PC-3 (cell line): Measurements from ENCODE around the gene C19orf25. TPM values are rescaled to one million over a fixed set of nuclear protein-coding genes. Genes with fewer than 3 reads are reported as not detected.

Experiments used
- ATAC-seq: fragments of 200-7000 bp; cut with Tn5 transposase; 2 replicates; pipeline ENCODE4 v1.9.1; 2020; ENCODE audit warnings: mild to moderate bottlenecking, moderate library complexity
- BruUV-seq: library from RNA; stranded (reverse); fragments of 400-500 nt; replicated peaks from 2 replicates; lab custom pipeline; 2021; lab: Mats Ljungman, UMichigan
- CTCF ChIA-PET: fragments of 300-600 bp; sonication (Branson Sonifier 250); formaldehyde crosslinking; loops from one replicate; lab custom pipeline; 2022; ENCODE audit warnings: antibody characterized with exemption; lab: Charles Lee
- POLR2A ChIA-PET: fragments of 300-600 bp; sonication (Branson Sonifier 250); formaldehyde crosslinking; loops from one replicate; lab custom pipeline; 2022; ENCODE audit warnings: antibody characterized with exemption; ENCODE audit not compliant: unreplicated experiment; lab: Charles Lee
- DNase-seq: peaks from one replicate; pipeline ENCODE4 v3.0.0-alpha.2; 2015
- H2AFZ ChIP-seq: fragments of 300-600 bp; sonication (generic); 2 replicates; pipeline ENCODE4 v1.6.0; 2016; ENCODE audit warnings: antibody characterized with exemption, low read length
- H3F3A ChIP-seq: fragments of 300-600 bp; sonication (generic); one replicate; pipeline ENCODE4 v1.6.0; 2017; ENCODE audit warnings: antibody characterized with exemption, low read length, control low read depth, mild to moderate bottlenecking; ENCODE audit not compliant: unreplicated experiment
- H3K27ac ChIP-seq: fragments of 300-600 bp; sonication (generic); 2 replicates; pipeline ENCODE4 v1.5.1; 2016; ENCODE audit warnings: mild to moderate bottlenecking, low read length
- H3K27me3 ChIP-seq: fragments of 300-600 bp; sonication (generic); 2 replicates; pipeline ENCODE4 v1.6.1; 2016; ENCODE audit warnings: low read length, mixed read lengths
- H3K36me3 ChIP-seq: fragments of 300-600 bp; sonication (generic); 2 replicates; pipeline ENCODE4 v1.6.1; 2016; ENCODE audit warnings: low read depth, mixed run types, low read length, mixed read lengths
- H3K4me1 ChIP-seq: fragments of 300-600 bp; sonication (generic); 2 replicates; pipeline ENCODE4 v1.5.1; 2016; ENCODE audit warnings: low read length; ENCODE audit not compliant: insufficient read depth
- H3K4me2 ChIP-seq: fragments of 300-600 bp; sonication (generic); 2 replicates; pipeline ENCODE4 v1.6.0; 2016; ENCODE audit warnings: low read length
- H3K4me3 ChIP-seq: fragments of 300-600 bp; sonication (generic); 2 replicates; pipeline ENCODE4 v1.5.1; 2016; ENCODE audit warnings: mild to moderate bottlenecking, low read length, mixed read lengths
- H3K79me2 ChIP-seq: fragments of 300-600 bp; sonication (generic); 2 replicates; pipeline ENCODE4 v1.6.1; 2017; ENCODE audit warnings: low read length, mixed read lengths
- H3K9ac ChIP-seq: fragments of 300-600 bp; sonication (generic); 2 replicates; pipeline ENCODE4 v1.6.0; 2016; ENCODE audit warnings: mild to moderate bottlenecking, low read length
- H3K9me2 ChIP-seq: fragments of 300-600 bp; sonication (generic); replicated peaks from 2 replicates; pipeline ENCODE4 v1.6.1; 2016; ENCODE audit warnings: mixed run types, low read length, mixed read lengths
- H3K9me3 ChIP-seq: fragments of 300-600 bp; sonication (generic); 2 replicates; pipeline ENCODE4 v1.6.1; 2016; ENCODE audit warnings: low read length, mixed read lengths
- H4K20me1 ChIP-seq: fragments of 300-600 bp; sonication (generic); 2 replicates; pipeline ENCODE4 v1.6.1; 2016; ENCODE audit warnings: low read length, mixed read lengths
- CTCF ChIP-seq: fragments of 300-600 bp; sonication (generic); conservative IDR thresholded peaks from 2 replicates; pipeline ENCODE4 v1.5.1; 2017; ENCODE audit warnings: antibody characterized with exemption, low read depth, mild to moderate bottlenecking, low read length
- EZH2 ChIP-seq: fragments of 300-600 bp; sonication (generic); IDR thresholded peaks from one replicate; pipeline ENCODE4 v1.6.1; 2017; ENCODE audit warnings: antibody characterized with exemption, mild to moderate bottlenecking, low read length; ENCODE audit not compliant: unreplicated experiment
- EZH2phosphoT487 ChIP-seq: fragments of 300-600 bp; sonication (generic); IDR thresholded peaks from 2 replicates; pipeline ENCODE4 v1.6.1; 2018; ENCODE audit warnings: mild to moderate bottlenecking, antibody characterized with exemption, low read length, borderline replicate concordance
- intact Hi-C: fragments of 100-400 bp; cut with micrococcal nuclease; formaldehyde crosslinking; loops from 2 replicates; pipeline ENCODE4 v1.9.0; 2023
- total RNA-seq: library from RNA; depleted of rRNA; stranded (reverse); fragments of >200 nt; gene quantifications from 2 replicates; pipeline ENCODE4 v1.2.3, GENCODE V29; 2014

Gene C19orf25
- total RNA-seq, 1 experiment from 2014 or later, result 45.0 TPM

GRCh38 chr19:1457031-1457739 lies 21.8 kb downstream of the C19orf25 start:
- POLR2A ChIA-PET, result no interaction called here

DNA sequence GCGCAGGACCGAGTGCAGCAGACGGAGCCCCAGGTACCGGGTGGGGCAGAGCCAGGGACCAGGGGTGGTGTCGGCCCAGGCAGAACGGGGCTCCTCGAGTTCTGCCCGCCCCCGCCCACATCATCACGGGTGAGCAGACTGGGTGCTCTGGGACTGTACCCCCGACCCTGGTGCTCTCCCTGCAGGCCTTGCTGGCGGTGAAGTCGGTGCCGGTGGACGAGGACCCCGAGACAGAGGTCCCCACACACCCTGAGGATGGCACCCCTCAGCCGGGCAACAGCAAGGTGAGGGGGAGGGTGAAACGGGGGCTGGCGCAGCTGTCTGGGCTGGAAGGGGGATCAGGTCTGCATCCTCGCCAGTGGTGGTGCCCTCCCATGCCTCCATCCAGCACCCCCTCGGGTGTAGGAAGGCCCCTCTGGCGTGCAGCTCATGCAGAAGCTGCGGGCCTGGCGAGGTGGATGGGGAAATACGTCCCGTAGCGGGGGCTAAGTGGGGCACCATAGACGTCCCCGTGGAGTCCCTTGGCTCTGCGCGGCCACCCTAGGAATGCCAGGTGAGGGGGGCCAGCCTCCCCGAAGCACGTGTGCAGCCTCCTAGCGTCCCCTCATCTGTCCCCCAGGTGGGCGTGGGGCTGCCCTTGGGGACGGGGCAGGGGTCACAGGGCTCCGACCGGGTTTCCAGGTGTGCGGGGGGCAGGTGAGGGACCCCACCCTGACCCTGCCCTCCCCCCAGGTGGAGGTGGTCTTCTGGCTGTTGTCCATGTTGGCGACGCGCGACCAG lies 22.7 kb downstream of the C19orf25 start:
- intact Hi-C loops, result no loop called here
- ATAC-seq, result no peak
- CTCF ChIA-PET, result interaction anchor here (0.9 kb wide), 1 partner anchor 90 kb away, joined by 4 read pairs; no protein-coding TSS in a partner anchor
- Histone ChIP-seq H3K36me3 (no peaks in the 10 kb centered on the region), H3K9ac (no peak overlapping the region), H3K9me3 (no peaks in the 10 kb centered on the region), H4K20me1 (no peaks in the 10 kb centered on the region), H3K4me2 (no peak overlapping the region), H3K27me3 (peaks cover 7% of the 10 kb centered on the region), H3F3A (no peaks in the 10 kb centered on the region), H2AFZ (no peak overlapping the region), H3K27ac (no peak overlapping the region), H3K9me2 (no peaks in the 10 kb centered on the region), H3K79me2 (no peaks in the 10 kb centered on the region), H3K4me3 (no peak overlapping the region), H3K4me1 (peaks cover 10% of the 10 kb centered on the region; the same call in 1 of the 2 replicates)
- DNase-seq, result no peak
- BruUV-seq, result no TSS peak
- POLR2A ChIA-PET, result interaction anchor here (0.6 kb wide), 1 partner anchor 430 kb away, joined by 11 read pairs; the partner anchor contains the start of gene CNN2
- TF ChIP-seq EZH2phosphoT487 (no peak), CTCF (no peak), EZH2 (no peak)

More at GRCh38 chr19:1457031-1457739, 21.8 kb downstream of the C19orf25 start:
- no peak overlapping the region for H3K9ac ChIP-seq
- ATAC-seq (no peak), DNase-seq (no peak)
- no peak overlapping the region for H3K27ac ChIP-seq
- no peaks in the 10 kb centered on the region for H3K9me2 ChIP-seq
- H4K20me1 ChIP-seq, result no peaks in the 10 kb centered on the region
- CTCF ChIA-PET, result interaction anchor here (0.9 kb wide), 1 partner anchor 89 kb away, joined by 4 read pairs; no protein-coding TSS in a partner anchor
- H3K4me2 ChIP-seq, result no peak overlapping the region
- H3F3A ChIP-seq, result no peaks in the 10 kb centered on the region
- intact Hi-C loops, result no loop called here
- BruUV-seq, result no TSS peak
- peaks cover 5% of the 10 kb centered on the region for H3K27me3 ChIP-seq
- no peaks in the 10 kb centered on the region for H3K9me3 ChIP-seq
- TF ChIP-seq EZH2 (no peak), EZH2phosphoT487 (no peak), CTCF (no peak)
- peaks cover 10% of the 10 kb centered on the region; the same call in 1 of the 2 replicates for H3K4me1 ChIP-seq
- H3K36me3 ChIP-seq, result no peaks in the 10 kb centered on the region
- H3K79me2 ChIP-seq, result no peaks in the 10 kb centered on the region
- H2AFZ ChIP-seq, result no peak overlapping the region
- no peak overlapping the region for H3K4me3 ChIP-seq
